SHP77 (cell line): Measurements from ENCODE around the gene ZSCAN25.
"Not testable (repeated sequence)": the region's sequence is repeated elsewhere in the genome, so short reads cannot be mapped to it uniquely, and the experiment has no call there.

Source experiments
- DNase-seq, 2 experiments: peaks; one replicate each; lab custom pipeline; 2025; lab: John Stamatoyannopoulos, UW

The ZSCAN25 gene

GRCh38 chr7:99645590-99645989 is 28.8 kb downstream of the ZSCAN25 start:
- DNase-seq: no peak

GRCh38 chr7:99648843-99649242 is 32.1 kb downstream of the ZSCAN25 start:
- DNase-seq: no peak

DNA sequence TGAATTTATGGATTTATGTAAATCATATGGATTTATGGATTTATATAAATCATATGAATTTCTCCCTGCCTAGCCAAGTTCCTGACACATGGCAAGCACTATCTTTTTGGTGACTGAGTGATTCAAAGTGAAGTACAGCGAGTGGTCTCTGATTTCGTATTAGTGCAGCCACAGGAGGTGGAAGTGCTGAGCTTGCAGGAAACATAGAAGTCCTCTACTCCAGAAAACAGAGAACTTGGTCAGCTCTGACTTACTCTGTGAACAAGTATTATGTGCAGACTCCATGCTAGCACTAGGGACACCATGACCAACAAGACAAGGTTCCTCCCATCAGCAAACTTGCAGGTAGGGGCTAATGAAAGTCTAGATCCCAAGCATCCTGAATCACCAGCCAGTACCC is 34.5 kb downstream of the ZSCAN25 start:
- DNase-seq: no peak

- no peak for DNase-seq
These were observed 35.9 kb downstream of the ZSCAN25 start for GRCh38 chr7:99652671-99653070.

DNA sequence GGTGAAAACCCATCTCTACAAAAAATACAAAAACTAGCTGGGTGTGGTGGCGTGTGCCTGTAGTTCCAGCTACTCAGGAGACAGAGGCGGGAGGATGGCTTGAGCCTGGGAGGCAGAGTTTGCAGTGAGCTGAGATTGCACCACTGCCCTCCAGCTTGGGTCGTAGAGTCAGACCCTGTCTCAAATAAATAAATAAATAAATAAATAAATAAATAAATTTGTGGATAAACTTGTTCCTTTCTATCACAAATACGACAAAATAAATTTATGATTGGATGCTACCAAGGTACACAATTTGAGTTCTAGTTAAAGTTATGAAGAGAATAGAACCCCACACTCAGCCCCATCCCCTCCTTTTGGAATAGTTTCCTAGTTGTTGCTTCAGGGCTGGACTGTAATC is 36.5 kb downstream of the ZSCAN25 start:
- DNase-seq: not testable (repeated sequence)

DNA sequence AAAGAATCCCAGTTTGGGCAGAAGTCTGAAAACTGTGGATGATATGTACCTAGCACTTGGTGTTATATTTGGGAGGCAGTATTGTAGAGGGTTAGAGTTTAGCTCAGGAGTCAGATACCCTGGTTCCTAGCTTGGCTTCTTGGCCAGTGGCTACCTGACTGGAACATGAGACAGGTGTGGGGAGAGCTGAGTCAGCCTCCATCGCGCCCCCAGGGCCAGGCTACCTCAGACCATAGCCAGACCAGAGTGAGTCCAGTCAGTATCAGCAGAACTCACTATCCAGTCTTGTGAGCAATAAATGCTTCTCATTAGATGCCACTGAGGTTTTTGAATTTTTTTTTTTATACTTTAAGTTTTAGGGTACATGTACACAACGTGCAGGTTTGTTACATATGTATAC is 37.0 kb downstream of the ZSCAN25 start:
- DNase-seq: no peak

GRCh38 chr7:99654626-99655025 is 37.9 kb downstream of the ZSCAN25 start:
- not testable (repeated sequence) for DNase-seq

DNA sequence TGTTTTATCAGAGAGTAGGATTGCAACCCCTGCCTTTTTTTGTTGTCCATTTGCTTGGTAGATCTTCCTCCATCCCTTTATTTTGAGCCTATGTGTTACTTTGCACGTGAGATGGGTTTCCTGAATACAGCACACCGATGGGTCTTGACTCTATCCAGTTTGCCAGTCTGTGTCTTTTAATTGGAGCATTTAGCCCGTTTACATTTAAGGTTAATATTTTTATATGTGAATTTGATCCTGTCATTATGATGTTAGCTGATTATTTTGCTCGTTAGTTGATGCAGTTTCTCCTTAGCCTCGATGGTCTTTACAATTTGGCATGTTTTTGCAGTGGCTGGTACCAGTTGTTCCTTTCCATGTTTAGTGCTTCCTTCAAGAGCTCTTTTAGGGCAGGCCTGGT is 41.1 kb downstream of the ZSCAN25 start:
- not testable (repeated sequence) for DNase-seq

- no peak for DNase-seq
These were observed 48.7 kb downstream of the ZSCAN25 start for GRCh38 chr7:99665312-99666012.

- no peak for DNase-seq
These were observed 49.3 kb downstream of the ZSCAN25 start for GRCh38 chr7:99666013-99666395.

DNA sequence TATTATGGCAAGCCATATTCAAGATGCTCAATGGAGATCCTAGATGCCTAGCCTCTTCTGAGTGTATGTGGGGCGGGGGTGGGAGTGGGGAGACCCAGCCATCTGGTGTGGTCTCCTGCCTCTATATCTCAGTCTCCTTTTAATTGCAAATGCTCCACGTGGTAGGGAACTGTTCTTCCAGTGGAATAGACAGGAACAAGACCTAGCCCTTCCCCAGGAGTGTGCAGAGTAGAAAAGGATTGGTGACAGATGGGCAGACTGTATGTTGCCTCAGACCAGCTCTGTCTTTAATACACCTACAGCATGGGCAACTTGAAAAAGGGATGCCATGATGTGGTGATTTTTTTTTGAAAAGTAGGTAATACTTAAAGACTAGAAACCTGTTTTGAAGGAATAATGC is 50.4 kb downstream of the ZSCAN25 start:
- no peak for DNase-seq

GRCh38 chr7:99668541-99668940 is 51.8 kb downstream of the ZSCAN25 start:
- DNase-seq: no peak

- no peak for DNase-seq
These were observed 53.0 kb downstream of the ZSCAN25 start for GRCh38 chr7:99669782-99670181.

GRCh38 chr7:99672573-99672972 is 55.8 kb downstream of the ZSCAN25 start:
- no peak for DNase-seq

- no peak for DNase-seq
These were observed 58.4 kb downstream of the ZSCAN25 start for GRCh38 chr7:99674995-99675742.

DNA sequence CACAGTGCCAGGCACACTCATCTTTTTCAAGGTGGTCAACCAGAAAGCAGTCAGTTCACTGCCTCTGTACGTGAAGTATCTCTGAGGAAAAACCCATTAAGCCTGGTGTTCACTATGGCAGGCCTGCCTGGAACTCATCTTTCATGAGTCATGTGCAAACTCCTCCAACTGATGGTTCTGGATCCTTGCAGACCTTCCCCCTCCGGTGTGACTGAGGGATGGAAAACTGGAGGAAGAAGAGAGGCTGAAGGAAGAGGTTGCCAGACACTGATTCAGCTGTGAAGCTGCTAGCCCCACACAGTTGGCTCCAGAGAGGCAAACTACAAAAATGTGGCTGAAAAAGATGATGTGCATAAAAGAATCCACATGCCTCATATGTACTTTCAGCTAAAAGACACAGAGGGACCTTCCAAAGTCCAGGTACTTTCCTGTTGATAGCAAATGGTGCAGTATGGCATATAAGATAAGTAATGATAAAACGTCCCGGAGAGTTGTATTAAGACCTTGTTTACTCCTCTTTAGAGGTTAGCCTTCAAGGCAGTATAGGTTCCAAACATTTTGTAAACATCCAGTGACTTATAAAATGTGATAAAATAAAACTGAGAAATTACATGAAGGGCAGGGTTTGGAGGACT is 60.4 kb downstream of the ZSCAN25 start:
- DNase-seq: no peak

DNA sequence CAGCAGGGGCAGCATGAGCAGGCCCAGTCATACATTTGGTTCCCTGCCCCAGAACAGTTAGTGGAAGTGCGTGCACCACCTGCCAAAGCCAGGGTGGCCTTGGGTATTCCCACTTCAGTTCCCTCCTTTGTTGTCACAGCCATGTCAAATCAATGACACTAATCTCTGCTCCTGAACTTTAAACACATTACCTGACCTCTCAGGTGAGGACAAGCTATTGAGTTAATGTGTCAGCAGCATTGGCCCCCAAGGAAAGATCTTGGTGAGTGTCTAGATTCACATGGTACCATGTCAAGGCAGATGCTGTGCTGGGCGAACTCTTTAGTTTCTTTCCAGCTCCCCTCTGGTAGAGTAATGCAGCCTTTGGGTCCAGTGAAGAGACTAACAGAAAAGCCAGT is 60.9 kb downstream of the ZSCAN25 start:
- no peak for DNase-seq

GRCh38 chr7:99679032-99679399 is 62.3 kb downstream of the ZSCAN25 start:
- no peak for DNase-seq

- peak in 1 of 2 experiments; percentile 19 for DNase-seq
These were observed 62.9 kb downstream of the ZSCAN25 start, which contains the start of gene CYP3A5 for GRCh38 chr7:99679400-99680191. Gene CYP3A5, minus strand, starts transcription at chr7:99679996. Its CDS starts 100 bp downstream, at chr7:99679896.
